Stimulated activated CD4-positive, alpha-beta T cell treated with anti-CD3 and anti-CD28 coated beads, Interleukin-2, amount 100 ng/mL, for 24 hours (primary cell): ENCODE data around the gene MAPK11.
"Not testable (repeated sequence)": the region's sequence is repeated elsewhere in the genome, so short reads cannot be mapped to it uniquely, and the experiment has no call there.

Experiments
- DNase-seq, 2 donors: peaks; one replicate each; pipeline ENCODE4 v3.0.0-alpha.2; 2020

Gene MAPK11

DNA sequence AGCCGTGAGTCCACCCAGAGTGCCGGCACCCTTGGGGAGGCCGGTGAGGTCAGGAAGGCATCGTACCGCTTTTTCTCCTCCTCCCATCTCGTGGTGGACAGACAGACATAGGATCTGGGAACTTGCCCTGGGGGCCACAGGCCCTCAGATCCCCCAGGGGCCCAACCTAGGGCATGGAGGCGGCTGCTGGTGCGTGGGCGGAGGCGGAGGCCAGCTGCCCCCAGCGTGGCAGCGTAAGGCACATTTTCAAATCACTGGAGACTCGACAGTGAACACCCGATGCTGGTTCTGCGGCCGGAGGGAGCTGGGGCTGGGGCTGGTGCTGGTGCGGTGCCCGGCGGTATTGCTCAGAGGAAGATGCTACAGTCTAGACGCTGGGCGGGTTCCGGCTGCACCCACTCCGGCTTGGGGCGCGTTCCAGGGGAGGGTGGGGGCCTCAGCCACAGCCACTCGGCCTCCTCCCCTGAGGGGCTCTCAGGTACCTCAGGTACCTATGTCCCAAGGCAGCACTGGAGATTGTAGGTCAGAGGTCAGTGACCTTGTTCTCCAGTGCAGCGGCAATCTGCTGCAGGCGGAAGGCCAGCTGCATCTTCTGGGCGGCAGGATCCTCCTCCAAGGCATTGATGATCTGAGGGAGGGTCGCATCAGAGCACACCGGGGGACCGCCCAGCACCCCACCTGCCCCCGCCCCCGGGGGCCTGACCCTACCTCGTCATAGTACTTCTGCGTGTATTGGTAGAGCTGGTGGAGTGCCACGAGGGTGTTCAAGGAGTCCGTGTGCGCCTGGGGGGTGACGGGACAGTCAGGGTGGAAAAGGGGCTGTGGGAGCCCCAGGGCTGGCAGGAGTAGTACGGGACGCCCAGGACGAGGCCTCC is 5.2 kb upstream of the MAPK11 start:
- no peak for DNase-seq

DNA sequence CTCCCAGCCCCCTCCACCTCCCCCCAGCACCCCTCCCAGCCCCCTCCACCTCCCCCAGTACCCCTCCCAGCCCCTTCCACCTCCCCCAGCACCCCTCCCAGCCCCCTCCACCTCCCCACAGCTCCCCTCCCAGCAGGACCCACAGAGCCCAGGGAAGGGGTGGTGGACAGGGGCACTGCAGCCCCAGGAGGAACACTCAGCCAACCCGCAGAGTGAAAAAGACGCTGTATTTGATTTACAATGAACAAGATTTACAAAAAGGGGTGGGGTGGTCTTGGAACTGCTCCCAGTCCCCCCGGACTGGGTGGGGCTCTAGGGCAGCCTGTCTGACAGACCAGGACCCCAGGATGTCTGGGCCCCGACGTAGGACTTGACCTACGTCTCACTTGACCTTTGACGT is 4.6 kb upstream of the MAPK11 start:
- no peak for DNase-seq

DNA sequence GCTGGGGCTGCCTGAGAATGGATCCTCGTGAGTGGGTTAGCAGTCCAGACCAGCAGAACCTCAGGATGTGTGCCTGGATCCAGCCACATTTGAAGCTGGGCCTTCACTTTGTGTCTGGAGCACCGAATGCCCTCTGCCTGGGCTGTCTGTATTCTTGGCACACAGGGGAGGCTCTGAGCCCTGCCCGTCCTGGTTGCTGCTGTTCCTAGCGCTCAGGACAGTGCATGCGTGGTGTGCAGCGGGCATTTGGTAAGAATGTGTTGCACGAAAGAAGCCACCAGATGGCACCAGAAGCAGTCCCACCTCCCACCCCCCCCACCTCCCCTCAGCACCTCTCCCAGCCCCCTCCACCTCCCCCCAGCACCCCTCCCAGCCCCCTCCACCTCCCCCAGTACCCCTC is 4.1 kb upstream of the MAPK11 start:
- DNase-seq, result peak; percentile 53 to 55

DNA sequence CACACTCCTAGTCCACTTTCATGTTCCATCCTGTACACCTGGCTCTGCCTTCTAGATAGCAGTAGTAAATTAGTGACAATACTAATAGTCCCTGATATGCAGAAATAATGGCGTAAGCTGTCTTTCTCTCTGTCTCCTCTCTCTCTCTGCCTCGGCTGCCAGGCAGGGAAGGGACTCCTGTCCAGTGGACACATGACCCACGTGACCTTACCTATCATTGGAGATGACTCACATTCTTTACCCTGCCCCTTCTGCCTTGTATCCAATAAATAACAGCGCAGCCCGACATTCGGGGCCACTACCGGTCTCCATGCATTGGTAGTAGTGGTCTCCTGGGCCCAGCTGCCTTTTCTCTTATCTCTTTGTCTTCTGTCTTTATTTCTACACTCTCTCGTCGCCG is 3.6 kb upstream of the MAPK11 start:
- DNase-seq, result not testable (repeated sequence)

DNA sequence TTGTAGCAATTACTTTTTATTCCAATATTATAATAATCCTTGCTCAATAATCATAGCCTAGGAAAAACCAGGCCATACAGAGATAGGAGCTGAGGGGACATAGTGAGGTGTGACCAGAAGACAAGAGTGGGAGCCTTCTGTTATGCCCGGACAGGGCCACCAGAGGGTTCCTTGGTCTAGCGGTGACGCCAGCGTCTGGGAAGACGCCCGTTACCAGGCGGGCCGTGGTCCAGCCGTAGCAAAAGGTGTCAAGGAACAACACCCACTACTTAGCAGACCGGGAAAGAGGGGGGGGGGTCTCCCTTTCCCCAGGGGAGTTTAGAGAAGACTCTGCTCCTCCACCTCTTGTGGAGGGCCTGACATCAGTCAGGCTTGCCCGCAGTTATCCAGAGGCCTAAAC is 3.2 kb upstream of the MAPK11 start:
- not testable (repeated sequence) for DNase-seq

DNA sequence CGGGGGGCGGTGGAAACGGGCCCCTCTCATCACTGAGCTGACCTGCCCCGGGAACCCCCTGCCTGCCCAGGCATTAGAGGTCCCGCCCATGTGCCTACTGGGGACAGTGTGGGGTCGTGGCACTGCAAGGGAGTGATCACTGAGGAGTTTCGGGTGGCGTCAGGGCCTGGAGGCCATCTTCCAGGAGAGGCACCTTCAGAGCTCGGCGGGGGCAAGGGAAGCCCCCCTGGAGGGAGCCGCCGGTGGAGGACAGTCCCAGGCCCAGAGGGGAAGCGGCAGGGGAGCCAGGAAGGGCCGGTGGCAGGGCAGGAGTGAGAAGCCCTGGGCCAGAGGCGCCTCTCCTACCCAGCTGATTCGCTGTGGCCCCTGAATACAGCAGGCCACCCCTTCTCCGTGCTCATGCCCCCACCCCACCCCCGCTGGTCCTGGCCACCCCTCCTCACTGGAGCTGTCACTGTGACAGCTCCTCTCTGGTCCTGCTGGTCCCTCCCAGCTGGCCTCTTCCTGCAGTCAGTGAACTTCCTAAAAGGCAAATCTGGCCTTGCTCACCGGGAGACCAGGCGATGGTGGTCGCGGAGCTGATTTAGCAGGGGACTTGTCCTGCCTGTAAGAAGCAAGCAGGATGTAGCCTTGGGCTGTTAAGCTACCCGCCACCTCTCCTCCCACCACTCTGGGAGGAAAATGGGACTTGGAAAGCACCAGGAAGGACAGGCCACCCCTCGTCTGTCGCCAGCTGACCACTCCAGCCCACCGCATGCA is 2.0 kb upstream of the MAPK11 start:
- DNase-seq, result no peak

DNA sequence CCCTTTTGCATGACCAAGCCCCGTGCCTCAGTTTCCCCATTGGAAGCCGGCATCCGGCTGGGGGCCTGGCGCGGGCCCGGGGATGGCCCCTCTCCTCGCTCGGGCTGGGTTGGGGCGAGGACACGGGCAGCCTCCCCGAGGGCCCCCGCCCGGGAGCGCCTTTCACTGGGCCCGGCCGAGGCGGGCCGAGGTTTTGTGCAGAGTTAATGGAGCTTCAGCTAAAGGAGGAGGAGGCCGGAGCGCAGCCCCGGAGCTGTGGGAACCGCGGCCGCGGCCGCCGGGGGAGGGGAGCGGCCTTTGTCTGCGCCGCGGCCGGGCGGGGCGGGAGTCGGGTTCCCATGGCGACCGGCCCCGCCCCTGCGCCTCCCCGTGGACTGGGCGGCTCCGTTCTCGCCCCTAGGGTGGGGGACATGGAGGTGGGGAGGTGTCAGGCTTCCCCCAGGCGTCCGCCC is 1.4 kb upstream of the MAPK11 start:
- DNase-seq, result peak; percentile 63 to 76

DNA sequence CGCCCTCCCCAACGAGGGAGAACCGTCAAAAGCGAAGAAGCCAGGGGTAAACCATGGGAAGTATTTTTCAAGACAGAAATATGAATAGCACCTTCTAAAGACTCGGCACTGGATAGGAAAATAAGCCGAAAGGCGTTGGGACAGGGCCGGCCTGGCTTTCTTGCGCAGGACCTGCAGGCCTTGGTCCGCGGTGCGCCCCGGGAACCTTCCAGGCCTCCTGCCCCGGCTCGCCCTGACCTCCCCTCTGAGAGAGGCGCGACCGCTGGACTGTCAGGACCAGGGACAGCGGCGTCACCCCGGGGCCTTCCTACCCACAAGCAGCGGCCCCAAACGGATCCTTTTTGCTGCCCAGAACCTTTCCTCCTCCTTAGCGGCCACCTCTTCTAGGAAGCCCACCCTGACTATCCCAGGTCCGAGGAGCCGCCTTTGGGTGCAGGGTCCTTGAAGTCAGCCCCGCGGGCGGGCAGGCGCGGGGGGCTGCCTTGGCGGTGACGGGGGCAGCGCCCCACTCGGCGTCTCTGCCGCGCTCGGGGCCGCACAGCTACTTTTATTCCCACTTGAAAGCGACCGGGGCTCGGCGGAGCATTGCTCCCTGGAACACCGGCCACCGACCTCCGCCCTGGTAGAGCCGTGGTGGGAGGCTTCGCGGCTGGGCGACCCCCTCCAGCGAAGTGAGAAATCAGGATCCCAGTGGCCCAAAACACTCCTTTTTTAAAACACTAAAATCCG is 650 bp upstream of the MAPK11 start:
- DNase-seq, result peak; percentile 73 to 74

DNA sequence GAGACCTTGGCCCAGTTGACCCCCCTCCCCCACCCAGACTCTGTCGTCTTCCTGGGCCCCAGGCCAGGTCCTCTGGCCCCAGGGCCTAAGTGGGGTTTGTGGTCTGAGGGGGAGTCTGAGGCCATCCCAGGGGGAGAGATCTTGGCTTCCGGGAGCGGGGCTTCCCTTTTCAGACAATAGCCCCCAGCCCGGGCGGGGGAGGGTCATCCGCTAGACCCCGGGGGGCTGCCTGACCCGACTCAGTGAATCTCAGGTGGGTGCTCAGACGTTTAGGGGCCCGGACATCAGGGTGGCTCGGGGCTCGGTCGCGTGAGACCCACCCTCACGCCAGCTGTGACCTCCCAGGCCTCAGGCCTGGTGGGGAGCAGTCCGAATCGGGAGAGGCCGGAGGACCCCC is 609 bp downstream of the MAPK11 start:
- no peak for DNase-seq

DNA sequence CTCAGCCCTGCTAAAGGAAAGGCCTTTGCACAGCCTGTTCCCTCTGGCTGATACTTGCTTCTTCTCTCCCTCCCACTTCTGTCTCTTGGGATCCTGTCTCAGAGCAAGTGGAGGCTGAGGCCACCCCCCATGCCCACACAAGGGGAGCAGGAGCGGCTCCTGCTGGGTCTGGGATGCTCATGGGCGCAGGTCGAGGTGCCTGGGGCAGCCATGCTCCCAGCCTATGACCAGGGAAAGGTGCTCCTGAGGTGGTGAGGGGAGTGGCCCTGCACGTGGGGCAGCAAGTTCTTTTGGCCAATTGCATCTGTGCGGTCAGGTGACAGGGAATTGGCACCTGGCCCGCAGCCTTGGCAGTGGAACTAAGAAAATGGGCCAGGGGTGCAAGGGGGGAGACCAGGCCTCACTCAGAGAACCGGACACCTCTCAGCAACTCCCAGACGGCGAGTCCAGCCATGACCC is 1.5 kb downstream of the MAPK11 start:
- DNase-seq, result no peak

DNA sequence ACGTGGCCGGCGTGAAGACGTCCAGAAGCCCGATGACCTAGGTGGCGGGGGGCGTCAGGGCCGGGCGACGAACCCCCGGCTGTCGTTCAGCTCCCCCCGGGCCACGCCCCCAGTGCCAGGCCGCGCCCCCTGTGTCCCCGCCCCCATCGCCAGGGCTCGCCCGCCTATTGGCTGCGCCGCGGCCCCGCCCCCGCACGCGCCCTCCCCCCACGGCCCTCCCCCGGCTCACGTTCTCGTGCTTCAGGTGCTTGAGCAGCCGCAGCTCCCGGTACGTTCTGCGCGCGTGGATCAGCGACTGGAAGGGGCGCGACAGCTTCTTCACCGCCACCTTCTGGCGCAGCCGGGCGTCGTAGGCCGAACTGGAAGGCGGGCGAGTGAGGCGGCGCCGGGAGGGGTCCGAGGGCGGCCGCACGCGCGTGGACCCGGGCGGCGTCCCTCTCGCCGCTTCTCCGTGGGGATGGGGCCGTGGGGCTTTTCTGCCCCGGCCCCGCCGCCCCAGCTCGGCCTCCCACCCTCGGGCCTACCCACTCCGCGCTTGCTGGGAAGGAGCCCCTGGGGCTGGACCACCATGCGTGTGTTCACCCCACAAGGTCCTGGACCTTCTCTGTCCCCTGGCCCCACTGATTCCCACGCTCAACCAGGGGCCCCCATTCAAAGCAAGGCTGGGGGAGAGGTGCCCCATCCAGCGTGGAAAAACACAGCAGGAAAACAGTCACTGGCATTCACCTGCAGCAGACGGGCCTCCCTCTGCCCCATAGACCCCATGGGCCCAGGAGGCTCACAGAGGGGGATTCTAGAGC is 2.4 kb downstream of the MAPK11 start:
- DNase-seq, result peak; percentile 59 to 68

DNA sequence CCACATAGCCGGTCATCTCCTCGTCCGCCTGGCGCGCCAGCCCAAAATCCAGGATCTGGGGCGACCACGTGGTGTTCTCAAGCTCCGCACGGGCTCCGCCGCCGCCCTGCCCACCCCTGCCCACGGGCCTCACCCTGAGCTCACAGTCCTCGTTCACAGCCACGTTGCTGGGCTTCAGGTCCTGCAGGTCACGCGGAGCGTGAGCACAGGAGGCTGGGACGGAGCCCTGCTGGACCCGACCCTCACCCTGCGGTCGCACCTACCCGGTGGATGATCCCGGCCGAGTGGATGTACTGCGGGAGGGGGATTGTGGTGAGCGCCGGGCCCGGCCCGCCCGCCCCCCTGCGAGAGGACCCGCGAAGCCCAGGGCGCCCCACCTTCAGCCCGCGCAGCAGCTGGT is 3.2 kb downstream of the MAPK11 start:
- no peak for DNase-seq

DNA sequence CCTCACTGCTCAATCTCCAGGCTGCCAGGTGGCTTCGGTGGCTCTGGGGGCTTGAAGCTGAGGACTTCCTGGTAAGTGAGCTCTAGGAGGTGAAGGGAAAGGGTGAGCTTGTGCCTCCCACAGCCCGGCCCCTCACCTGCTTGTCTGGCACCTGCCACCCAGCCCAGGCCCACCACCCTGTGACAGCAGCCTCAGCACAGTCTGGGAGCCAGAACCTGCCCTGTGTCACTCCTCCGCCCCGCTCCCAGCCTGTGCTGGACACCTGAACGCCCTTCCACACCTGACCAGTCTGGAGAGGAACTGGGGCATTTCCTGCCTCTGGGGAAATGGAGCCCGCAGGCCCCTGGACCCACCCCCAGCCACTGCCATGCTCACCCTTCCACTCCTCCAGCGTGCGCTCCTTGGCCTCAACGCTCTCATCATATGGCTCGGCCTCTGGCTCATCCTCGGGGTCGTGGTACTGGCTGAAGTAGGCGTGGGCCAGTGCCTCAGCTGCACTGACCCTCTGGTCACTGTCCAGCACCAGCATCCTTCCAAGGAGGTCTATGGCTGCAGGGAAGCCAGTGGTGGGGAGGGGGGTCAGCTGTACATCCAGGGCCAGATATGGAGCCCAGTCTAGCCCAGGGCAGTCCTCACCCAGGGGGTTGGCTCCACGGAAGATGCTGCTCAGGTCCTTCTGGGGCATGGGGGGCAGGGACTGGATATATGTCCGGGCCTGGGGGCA is 5.1 kb downstream of the MAPK11 start:
- DNase-seq, result no peak

DNA sequence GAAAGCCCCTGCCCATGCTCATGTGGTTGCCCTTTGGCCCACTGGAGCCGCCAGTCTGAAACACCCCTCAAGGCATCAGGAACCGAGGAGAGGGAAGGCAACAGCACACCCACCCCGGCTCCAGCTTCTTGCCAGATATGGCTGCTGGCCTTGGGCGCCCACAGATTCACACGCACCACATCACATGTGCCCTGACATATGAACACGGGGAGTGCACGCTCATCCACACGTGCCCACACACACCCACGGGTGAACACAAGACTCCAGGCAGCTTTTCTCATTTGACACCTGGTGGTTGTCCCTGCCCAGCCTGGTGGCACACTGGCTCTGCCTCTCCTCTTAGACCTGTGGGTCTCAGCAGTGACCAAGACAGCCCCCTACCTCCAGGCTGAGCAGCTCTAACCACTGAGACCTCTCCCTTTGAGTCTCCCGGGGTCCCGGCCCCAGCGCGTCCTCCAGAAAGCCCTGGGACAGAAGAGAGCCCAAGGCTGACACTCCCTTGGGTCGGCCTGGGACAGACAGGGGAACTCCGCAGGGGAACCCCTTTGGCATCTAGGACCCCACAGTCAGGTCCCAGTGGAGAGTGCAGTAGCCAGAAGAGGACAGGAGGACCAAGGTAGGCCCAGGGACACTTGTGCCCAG is 6.0 kb downstream of the MAPK11 start:
- no peak for DNase-seq

DNA sequence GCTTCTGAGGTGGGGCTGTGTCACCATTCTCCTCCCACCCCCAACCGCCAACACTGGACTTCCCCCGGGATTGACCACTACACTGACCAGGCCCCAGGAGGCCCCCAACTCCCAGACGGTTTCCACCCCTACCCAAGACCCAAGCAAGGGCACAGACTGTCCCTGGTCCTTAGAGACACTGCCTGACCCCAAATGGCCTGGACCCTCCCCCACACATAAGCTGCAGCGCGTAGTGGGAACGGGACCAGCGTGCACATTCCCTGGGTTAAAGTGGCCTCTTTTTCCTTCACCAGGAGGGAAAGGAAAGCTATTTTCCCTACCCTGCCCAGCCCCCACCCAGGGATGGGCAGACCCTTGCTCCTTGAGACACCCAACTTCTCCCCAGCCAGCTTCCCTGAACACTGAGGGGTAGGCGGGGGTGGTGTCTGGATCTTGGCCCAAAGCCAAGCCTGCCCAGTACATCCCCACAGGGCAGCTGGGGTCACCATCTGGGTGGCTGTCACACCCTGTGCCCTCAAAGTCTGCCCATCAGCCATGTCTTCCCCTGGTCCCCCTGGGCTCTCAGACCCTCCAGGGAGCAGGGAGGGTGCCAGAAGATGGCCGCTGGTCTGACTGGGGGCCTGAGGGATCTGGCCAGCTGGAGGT is 7.1 kb downstream of the MAPK11 start:
- no peak for DNase-seq

DNA sequence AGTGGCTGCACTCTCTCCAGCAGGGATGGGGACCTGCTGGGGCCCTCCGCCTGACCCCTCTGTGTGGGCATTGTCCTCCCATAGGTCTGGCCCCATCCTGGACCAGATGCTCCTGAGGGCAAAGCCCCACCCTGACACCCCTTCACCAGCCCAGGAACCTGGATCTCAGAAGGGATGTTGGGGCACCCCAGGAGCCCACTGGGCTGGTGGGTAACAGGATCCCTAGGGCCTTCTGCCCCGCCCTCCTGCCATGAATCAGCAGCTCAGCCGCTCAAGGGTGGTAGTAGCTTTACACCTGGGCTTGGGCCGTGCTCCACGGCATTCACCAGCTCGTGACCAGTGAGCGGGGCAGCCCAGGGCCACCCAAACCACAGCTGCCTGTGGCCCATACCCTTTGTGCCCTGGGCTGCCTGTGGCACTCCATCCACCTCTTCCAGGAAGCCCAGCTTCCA is 7.7 kb downstream of the MAPK11 start:
- DNase-seq, result peak in 1 of 2 donors; percentile 36

DNA sequence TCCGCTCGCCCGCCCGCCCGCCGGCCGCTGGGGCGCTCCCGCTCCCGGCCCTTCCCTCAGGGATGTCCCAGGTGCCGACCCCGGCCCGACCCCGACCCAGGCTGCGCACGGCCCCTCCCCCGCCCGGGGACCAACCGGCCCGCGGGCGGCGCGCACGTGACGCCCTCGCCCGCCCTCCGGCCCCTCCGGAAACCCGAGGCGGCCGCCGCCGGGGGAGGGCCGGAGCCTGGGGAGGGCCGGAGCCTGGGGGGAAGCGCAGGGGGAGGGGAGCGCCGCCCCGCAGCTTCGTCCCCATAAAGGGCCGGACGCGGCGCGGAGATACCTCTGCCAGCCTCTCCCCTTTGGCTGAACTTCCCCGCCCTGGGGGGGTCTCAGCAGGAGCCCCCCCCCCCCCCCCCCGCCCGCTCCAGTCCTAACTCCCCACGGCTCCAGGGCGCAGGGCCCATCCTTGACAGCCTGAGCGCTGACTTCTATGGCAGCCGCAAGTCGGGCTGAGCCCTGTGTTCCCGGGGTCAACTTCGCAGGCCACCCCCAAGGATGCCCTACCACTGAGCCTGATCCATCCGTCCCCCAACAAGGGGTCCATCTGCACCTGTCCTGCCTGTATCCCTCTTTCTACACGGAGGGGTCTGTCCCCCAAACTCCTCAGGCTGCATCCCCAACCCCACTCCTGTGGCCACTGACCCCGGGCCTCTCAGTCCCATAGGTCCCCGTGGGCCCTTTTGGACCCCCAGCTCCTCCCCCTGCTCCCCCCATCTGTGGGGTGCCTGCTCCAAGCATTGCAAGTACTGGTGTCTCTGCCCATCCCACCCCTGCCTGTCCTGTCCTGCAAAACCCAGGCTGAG is 8.3 kb downstream of the MAPK11 start, which contains the start of gene MAPK12:
TSS of gene MAPK12 (minus strand) at position 69 of the 845 bp plus-strand sequence. CDS start 174 bp downstream, outside the sequence.
- DNase-seq, result no peak

DNA sequence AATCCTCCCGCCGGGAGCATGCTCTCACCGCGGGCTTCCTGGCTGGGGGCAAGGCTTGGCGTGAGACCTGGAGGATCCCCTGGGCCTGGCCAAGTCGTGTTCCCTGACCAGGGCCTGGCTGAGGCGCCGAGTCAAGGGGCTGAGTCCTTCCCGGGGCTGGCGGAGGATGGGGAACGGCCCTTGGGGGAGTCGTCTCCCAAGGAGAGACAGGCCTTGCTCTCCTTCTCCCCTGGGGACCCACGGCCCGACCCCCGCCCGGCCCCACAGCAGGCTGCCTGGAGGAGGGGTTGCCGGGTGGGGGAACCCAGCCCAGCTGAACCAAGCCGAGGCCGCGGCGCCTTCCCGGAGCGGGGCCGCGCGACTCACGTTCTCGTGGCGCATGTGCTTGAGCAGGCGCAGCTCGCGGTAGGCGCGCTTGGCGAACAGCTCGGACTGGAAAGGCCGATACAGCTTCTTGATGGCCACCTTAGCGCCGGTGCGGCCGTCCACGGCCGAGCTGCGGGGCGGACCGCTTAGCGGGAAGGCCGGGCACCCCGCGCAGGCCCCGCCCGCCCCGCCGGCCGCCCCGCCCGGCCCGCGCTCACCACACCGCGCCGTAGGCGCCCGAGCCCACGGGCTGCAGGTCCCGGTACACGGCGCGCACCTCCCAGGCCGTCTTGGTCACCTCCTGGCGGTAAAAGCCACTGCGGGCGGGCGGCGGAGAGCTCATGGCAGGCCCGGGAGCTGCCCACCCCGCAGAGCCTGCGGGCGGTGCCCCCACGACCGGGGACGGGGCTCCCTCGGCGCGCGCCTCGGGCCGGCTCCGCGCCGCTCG is 9.2 kb downstream of the MAPK11 start:
- DNase-seq, result peak; percentile 43 to 59

DNA sequence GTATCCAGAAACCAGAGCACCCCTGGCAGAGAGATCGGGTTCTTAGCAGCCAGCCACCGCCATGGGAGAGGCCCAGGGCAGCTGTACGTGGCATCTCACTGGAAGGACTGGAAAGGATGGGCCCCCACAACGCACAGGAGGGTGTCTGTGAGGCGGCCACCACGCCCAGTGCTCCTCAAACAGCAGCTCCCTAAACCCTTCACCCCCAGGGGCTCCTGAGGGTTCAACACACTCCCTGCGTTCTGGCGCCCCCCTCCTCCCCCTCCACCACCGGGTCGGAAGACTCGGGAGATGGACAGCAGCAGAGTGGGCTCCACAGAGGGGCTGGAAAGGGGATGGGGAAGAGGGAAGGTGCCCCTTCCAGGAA is 9.8 kb downstream of the MAPK11 start:
- DNase-seq, result no peak
